ENCODE measurements around the gene CYP2C9. TPM values are rescaled to one million over a fixed set of nuclear protein-coding genes. Genes with fewer than 3 reads are reported as not detected.

The CYP2C9 gene
- total and polyA plus RNA-seq, 2 donors from 2014 or later, result 2.4 to 2.9 TPM

- H3K27me3 ChIP-seq (ENCODE audit: control insufficient read depth, insufficient read depth, low read length), result no peaks in the 10 kb centered on the region
- no peak for TF ChIP-seq CTCF (IDR thresholded peaks at IDR 0.05; ENCODE audit: borderline replicate concordance, extremely low read depth, insufficient read depth)
- H3K36me3 ChIP-seq (ENCODE audit: control insufficient read depth in 2 of 3, insufficient read depth in 3 of 3, low read length in 3 of 3), result no peaks in the 10 kb centered on the region
- intact Hi-C loops (cut with DNase I), result no loop called here
- H3K27ac ChIP-seq (ENCODE audit: low read depth in 2 of 2, low read length in 2 of 2), result no peak overlapping the region
- DNase-seq (no peak), FAIRE-seq (no peak)
- H3K9me3 ChIP-seq (ENCODE audit: control insufficient read depth in 2 of 3, insufficient read depth in 1 of 3, low read length in 3 of 3), result no peaks in the 10 kb centered on the region
- no peak overlapping the region for H3K4me3 ChIP-seq (ENCODE audit: low read length in 3 of 3)
- H3K9ac ChIP-seq (ENCODE audit: low read length in 3 of 3), result no peak overlapping the region
- H3K4me1 ChIP-seq (ENCODE audit: control insufficient read depth in 2 of 3, insufficient read depth in 2 of 3, low read depth in 1 of 3, low read length in 3 of 3), result no peaks in the 10 kb centered on the region
These were observed 45.1 kb downstream of the CYP2C9 start for GRCh38 chr10:94983555-94983954.

GRCh38 chr10:94989192-94989591 lies 50.7 kb downstream of the CYP2C9 start:
- Histone ChIP-seq H3K36me3 (ENCODE audit: control insufficient read depth in 2 of 3, insufficient read depth in 3 of 3, low read length in 3 of 3) (no peaks in the 10 kb centered on the region), H3K27me3 (ENCODE audit: control insufficient read depth, insufficient read depth, low read length) (no peaks in the 10 kb centered on the region), H3K9me3 (ENCODE audit: control insufficient read depth in 2 of 3, insufficient read depth in 1 of 3, low read length in 3 of 3) (peaks cover 0 to 22% (median 0%) of the 10 kb centered on the region in 3 donors), H3K4me1 (ENCODE audit: control insufficient read depth in 2 of 3, insufficient read depth in 2 of 3, low read depth in 1 of 3, low read length in 3 of 3) (no peaks in the 10 kb centered on the region), H3K4me3 (ENCODE audit: low read length in 3 of 3) (no peak overlapping the region), H3K27ac (ENCODE audit: low read depth in 2 of 2, low read length in 2 of 2) (no peak overlapping the region), H3K9ac (ENCODE audit: low read length in 3 of 3) (no peak overlapping the region)
- intact Hi-C loops (cut with DNase I), result no loop called here
- no peak for TF ChIP-seq CTCF (IDR thresholded peaks at IDR 0.05; ENCODE audit: borderline replicate concordance, extremely low read depth, insufficient read depth)
- no peak for FAIRE-seq
- DNase-seq, result no peak

- FAIRE-seq (no peak), DNase-seq (no peak)
- no peaks in the 10 kb centered on the region for H3K27me3 ChIP-seq (ENCODE audit: control insufficient read depth, insufficient read depth, low read length)
- TF ChIP-seq CTCF (IDR thresholded peaks at IDR 0.05; ENCODE audit: borderline replicate concordance, extremely low read depth, insufficient read depth), result no peak
- no peaks in the 10 kb centered on the region for H3K4me1 ChIP-seq (ENCODE audit: control insufficient read depth in 2 of 3, insufficient read depth in 2 of 3, low read depth in 1 of 3, low read length in 3 of 3)
- H3K9ac ChIP-seq (ENCODE audit: low read length in 3 of 3), result no peak overlapping the region
- no peak overlapping the region for H3K4me3 ChIP-seq (ENCODE audit: low read length in 3 of 3)
- peaks cover 0 to 22% (median 0%) of the 10 kb centered on the region in 3 donors for H3K9me3 ChIP-seq (ENCODE audit: control insufficient read depth in 2 of 3, insufficient read depth in 1 of 3, low read length in 3 of 3)
- H3K36me3 ChIP-seq (ENCODE audit: control insufficient read depth in 2 of 3, insufficient read depth in 3 of 3, low read length in 3 of 3), result no peaks in the 10 kb centered on the region
- intact Hi-C loops (cut with DNase I), result no loop called here
- no peak overlapping the region for H3K27ac ChIP-seq (ENCODE audit: low read depth in 2 of 2, low read length in 2 of 2)
These were observed 52.9 kb downstream of the CYP2C9 start for GRCh38 chr10:94991243-94991888.

GRCh38 chr10:94992811-94993210 lies 54.4 kb downstream of the CYP2C9 start:
- FAIRE-seq (no peak), DNase-seq (no peak)
- no peaks in the 10 kb centered on the region for H3K27me3 ChIP-seq (ENCODE audit: control insufficient read depth, insufficient read depth, low read length)
- peaks cover 0 to 22% (median 0%) of the 10 kb centered on the region in 3 donors for H3K9me3 ChIP-seq (ENCODE audit: control insufficient read depth in 2 of 3, insufficient read depth in 1 of 3, low read length in 3 of 3)
- H3K4me1 ChIP-seq (ENCODE audit: control insufficient read depth in 2 of 3, insufficient read depth in 2 of 3, low read depth in 1 of 3, low read length in 3 of 3), result no peaks in the 10 kb centered on the region
- TF ChIP-seq CTCF (IDR thresholded peaks at IDR 0.05; ENCODE audit: borderline replicate concordance, extremely low read depth, insufficient read depth), result no peak
- intact Hi-C loops (cut with DNase I), result no loop called here
- H3K9ac ChIP-seq (ENCODE audit: low read length in 3 of 3), result no peak overlapping the region
- no peaks in the 10 kb centered on the region for H3K36me3 ChIP-seq (ENCODE audit: control insufficient read depth in 2 of 3, insufficient read depth in 3 of 3, low read length in 3 of 3)
- no peak overlapping the region for H3K27ac ChIP-seq (ENCODE audit: low read depth in 2 of 2, low read length in 2 of 2)
- no peak overlapping the region for H3K4me3 ChIP-seq (ENCODE audit: low read length in 3 of 3)
